WTC11 (cell line): Measurements from ENCODE around the gene NEK5. TPM values are rescaled to one million over a fixed set of nuclear protein-coding genes. Genes with fewer than 3 reads are reported as not detected.

Source experiments
- ATAC-seq: fragments of 200-7000 bp; cut with Tn5 transposase; 2 replicates; pipeline ENCODE4 v1.10.0; 2021; ENCODE audit warnings: mild to moderate bottlenecking, moderate library complexity
- CTCF ChIA-PET: fragments of 300-600 bp; sonication (Branson Sonifier 250); formaldehyde crosslinking; loops from one replicate; lab custom pipeline; 2021; ENCODE audit warnings: antibody characterized with exemption; lab: Charles Lee
- POLR2A ChIA-PET: fragments of 350-600 bp; sonication (Branson Sonifier 250); formaldehyde crosslinking; loops from one replicate; lab custom pipeline; 2021; ENCODE audit warnings: antibody characterized with exemption; lab: Charles Lee
- DNase-seq: peaks from one replicate; pipeline ENCODE4 v3.0.0; 2021; ENCODE audit warnings: low spot score
- H3K27ac Mint-ChIP-seq: 2 replicates; pipeline ENCODE4 v1.8.0; 2021; ENCODE audit warnings: mixed read lengths
- H3K27me3 Mint-ChIP-seq: 2 replicates; pipeline ENCODE4 v1.8.0; 2021; ENCODE audit warnings: low read depth, mild to moderate bottlenecking, moderate library complexity, mixed read lengths
- H3K36me3 Mint-ChIP-seq: 2 replicates; pipeline ENCODE4 v1.8.0; 2021; ENCODE audit warnings: mixed read lengths
- H3K4me1 Mint-ChIP-seq: 2 replicates; pipeline ENCODE4 v1.8.0; 2022; ENCODE audit warnings: mixed read lengths
- H3K4me3 Mint-ChIP-seq: 2 replicates; pipeline ENCODE4 v1.8.0; 2021; ENCODE audit warnings: mild to moderate bottlenecking, moderate library complexity, mixed read lengths
- H3K9me3 Mint-ChIP-seq: 2 replicates; pipeline ENCODE4 v1.8.0; 2021; ENCODE audit warnings: mixed read lengths
- AFF4 ChIP-seq: sonication (generic); formaldehyde crosslinking; IDR thresholded peaks from 2 replicates; pipeline ENCODE4 v1.8.1; 2023; ENCODE audit warnings: mild to moderate bottlenecking, missing genetic modification reagents, borderline replicate concordance
- AR ChIP-seq: fragments of 250-450 bp; sonication (Bioruptor Pico); IDR thresholded peaks from 2 replicates; pipeline ENCODE4 v1.9.0; 2021; ENCODE audit warnings: mild to moderate bottlenecking
- CBFB ChIP-seq: sonication (generic); formaldehyde crosslinking; IDR thresholded peaks from 2 replicates; pipeline ENCODE4 v1.8.1; 2022; ENCODE audit warnings: mild to moderate bottlenecking, low read depth, missing genetic modification reagents
- CTCF ChIP-seq: fragments of 200-600 bp; IDR thresholded peaks from 2 replicates; pipeline ENCODE4 v1.8.0; 2022; ENCODE audit warnings: antibody characterized with exemption
- ESRRA ChIP-seq: sonication (generic); formaldehyde crosslinking; IDR thresholded peaks from 2 replicates; pipeline ENCODE4 v1.8.1; 2022; ENCODE audit warnings: mild to moderate bottlenecking, missing genetic modification reagents, borderline replicate concordance
- FOXK1 ChIP-seq: sonication (generic); formaldehyde crosslinking; IDR thresholded peaks from 2 replicates; pipeline ENCODE4 v1.8.0; 2022; ENCODE audit warnings: mild to moderate bottlenecking, moderate library complexity, missing genetic modification reagents
- FOXP1 ChIP-seq: sonication (generic); formaldehyde crosslinking; IDR thresholded peaks from 2 replicates; pipeline ENCODE4 v1.8.0; 2022; ENCODE audit warnings: missing genetic modification reagents, mild to moderate bottlenecking, moderate library complexity, borderline replicate concordance
- GTF2I ChIP-seq: fragments of 250-450 bp; sonication (Bioruptor Pico); conservative IDR thresholded peaks from 2 replicates; pipeline ENCODE4 v1.4.0; 2021; ENCODE audit warnings: mild to moderate bottlenecking
- NFE2L1 ChIP-seq: sonication (generic); formaldehyde crosslinking; IDR thresholded peaks from 2 replicates; pipeline ENCODE4 v1.8.1; 2023; ENCODE audit warnings: missing genetic modification reagents
- PRRX2 ChIP-seq: fragments of 250-450 bp; sonication (Bioruptor Pico); IDR thresholded peaks from 2 replicates; pipeline ENCODE4 v1.8.0; 2021; ENCODE audit warnings: mild to moderate bottlenecking
- TCF7 ChIP-seq: sonication (generic); formaldehyde crosslinking; IDR thresholded peaks from 2 replicates; pipeline ENCODE4 v1.8.0; 2022; ENCODE audit warnings: mild to moderate bottlenecking, low read depth, missing genetic modification reagents, moderate library complexity
- ZBTB21 ChIP-seq: sonication (generic); formaldehyde crosslinking; IDR thresholded peaks from 2 replicates; pipeline ENCODE4 v1.8.1; 2023; ENCODE audit warnings: mild to moderate bottlenecking, missing genetic modification reagents, borderline replicate concordance
- ZNF396 ChIP-seq: fragments of 250-450 bp; sonication (Bioruptor Pico); IDR thresholded peaks from 2 replicates; pipeline ENCODE4 v1.8.0; 2021; ENCODE audit warnings: mild to moderate bottlenecking, moderate library complexity, borderline replicate concordance
- ZNF512 ChIP-seq: sonication (generic); formaldehyde crosslinking; IDR thresholded peaks from 2 replicates; pipeline ENCODE4 v1.8.1; 2022; ENCODE audit warnings: missing genetic modification reagents, borderline replicate concordance
- total RNA-seq: library from RNA; stranded (reverse); gene quantifications from 3 replicates; pipeline ENCODE4 v1.2.3, GENCODE V29; 2021
- TF ChIP-seq, protein P1 (sequence below): fragments of 250-450 bp; sonication (Bioruptor Pico); IDR thresholded peaks from 2 replicates; pipeline ENCODE4 v1.9.0; 2021; ENCODE audit warnings: mild to moderate bottlenecking, borderline replicate concordance
- TF ChIP-seq, protein P2 (sequence below): sonication (generic); formaldehyde crosslinking; IDR thresholded peaks from 2 replicates; pipeline ENCODE4 v1.8.0; 2022; ENCODE audit warnings: mild to moderate bottlenecking, missing genetic modification reagents

The NEK5 gene
- total RNA-seq, 1 experiment from 2014 or later: 0.55 TPM

DNA sequence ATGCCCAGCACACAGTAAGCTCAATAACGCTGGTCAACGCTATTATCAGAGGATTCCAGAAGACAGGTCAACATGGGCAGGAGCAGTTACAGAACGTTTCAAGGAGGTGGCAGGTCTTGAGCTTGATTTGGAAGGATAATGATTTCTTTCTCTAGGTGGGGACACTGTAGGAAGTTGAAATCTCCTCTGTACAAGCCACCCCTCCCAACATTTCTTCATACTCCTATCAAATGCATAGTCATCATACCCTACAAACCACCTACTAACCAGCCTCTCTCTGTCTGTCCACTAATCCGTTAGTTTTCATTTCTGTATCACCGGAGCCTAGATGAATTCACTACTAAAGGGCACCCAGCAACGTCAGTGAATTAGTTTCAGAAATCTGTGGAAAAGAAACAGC, 118.9 kb downstream of the NEK5 start (continued):
- no peak for TF ChIP-seq AFF4
- no peak for TF ChIP-seq FOXP1 (CRISPR knock-in tag)
- TF ChIP-seq CTCF: no peak
- no peak for TF ChIP-seq TCF7 (CRISPR knock-in tag)

- Mint-ChIP-seq H3K27ac (no peak overlapping the region), H3K36me3 (peaks cover 10% of the 10 kb centered on the region), H3K27me3 (peaks cover 26% of the 10 kb centered on the region), H3K4me3 (no peak overlapping the region), H3K4me1 (peaks cover 28% of the 10 kb centered on the region), H3K9me3 (peaks cover 17% of the 10 kb centered on the region)
- DNase-seq (no peak), ATAC-seq (no peak)
- ChIA-PET POLR2A (no interaction called here), CTCF (no interaction called here)
- TF ChIP-seq ZNF512 (CRISPR knock-in tag) (no peak), GTF2I (CRISPR knock-in tag) (no peak), FOXK1 (CRISPR knock-in tag) (no peak), NFE2L1 (no peak), CBFB (CRISPR knock-in tag) (no peak), AR (CRISPR knock-in tag) (no peak), ESRRA (CRISPR knock-in tag) (no peak)
Observed at GRCh38 chr13:52006523-52007245, 122.2 kb downstream of the NEK5 start.

DNA sequence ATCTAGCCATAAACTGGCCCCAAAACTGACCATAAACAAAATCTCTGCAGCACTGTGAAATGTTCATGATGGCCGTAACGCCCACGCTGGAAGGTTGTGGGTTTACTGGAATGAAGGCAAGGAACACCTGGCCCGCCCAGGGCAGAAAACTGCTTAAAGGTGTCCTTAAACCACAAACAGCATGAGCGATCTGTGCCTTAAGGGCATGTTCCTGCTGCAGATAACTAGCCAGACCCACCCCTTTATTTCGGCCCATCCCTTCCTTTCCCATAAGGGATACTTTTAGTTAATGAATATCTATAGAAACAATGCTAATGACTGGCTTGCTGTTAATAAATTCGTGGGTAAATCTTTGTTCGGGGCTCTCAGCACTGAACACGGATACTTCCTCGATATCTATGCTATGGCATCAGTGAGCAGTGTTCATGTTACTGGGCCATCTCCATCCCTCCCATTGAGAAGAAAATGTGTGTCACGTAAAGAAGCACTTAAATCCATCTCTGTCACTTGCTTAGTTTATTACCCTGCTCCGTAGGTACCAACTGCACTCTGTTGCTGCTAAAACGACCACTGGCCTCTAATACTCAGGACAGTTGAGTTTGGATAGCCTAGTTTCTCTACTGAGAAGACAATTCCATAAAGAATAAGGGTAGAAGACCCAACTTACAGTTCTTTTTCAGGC, 122.9 kb downstream of the NEK5 start:
- ChIA-PET POLR2A (no interaction called here), CTCF (no interaction called here)
- H3K4me3 Mint-ChIP-seq: no peak overlapping the region
- H3K27me3 Mint-ChIP-seq: peaks cover 22% of the 10 kb centered on the region
- H3K4me1 Mint-ChIP-seq: peaks cover 33% of the 10 kb centered on the region
- no peak overlapping the region for H3K27ac Mint-ChIP-seq
- peaks cover 17% of the 10 kb centered on the region for H3K9me3 Mint-ChIP-seq
- DNase-seq (no peak), ATAC-seq (no peak)
- H3K36me3 Mint-ChIP-seq: peaks cover 10% of the 10 kb centered on the region
- TF ChIP-seq, protein P1, sequence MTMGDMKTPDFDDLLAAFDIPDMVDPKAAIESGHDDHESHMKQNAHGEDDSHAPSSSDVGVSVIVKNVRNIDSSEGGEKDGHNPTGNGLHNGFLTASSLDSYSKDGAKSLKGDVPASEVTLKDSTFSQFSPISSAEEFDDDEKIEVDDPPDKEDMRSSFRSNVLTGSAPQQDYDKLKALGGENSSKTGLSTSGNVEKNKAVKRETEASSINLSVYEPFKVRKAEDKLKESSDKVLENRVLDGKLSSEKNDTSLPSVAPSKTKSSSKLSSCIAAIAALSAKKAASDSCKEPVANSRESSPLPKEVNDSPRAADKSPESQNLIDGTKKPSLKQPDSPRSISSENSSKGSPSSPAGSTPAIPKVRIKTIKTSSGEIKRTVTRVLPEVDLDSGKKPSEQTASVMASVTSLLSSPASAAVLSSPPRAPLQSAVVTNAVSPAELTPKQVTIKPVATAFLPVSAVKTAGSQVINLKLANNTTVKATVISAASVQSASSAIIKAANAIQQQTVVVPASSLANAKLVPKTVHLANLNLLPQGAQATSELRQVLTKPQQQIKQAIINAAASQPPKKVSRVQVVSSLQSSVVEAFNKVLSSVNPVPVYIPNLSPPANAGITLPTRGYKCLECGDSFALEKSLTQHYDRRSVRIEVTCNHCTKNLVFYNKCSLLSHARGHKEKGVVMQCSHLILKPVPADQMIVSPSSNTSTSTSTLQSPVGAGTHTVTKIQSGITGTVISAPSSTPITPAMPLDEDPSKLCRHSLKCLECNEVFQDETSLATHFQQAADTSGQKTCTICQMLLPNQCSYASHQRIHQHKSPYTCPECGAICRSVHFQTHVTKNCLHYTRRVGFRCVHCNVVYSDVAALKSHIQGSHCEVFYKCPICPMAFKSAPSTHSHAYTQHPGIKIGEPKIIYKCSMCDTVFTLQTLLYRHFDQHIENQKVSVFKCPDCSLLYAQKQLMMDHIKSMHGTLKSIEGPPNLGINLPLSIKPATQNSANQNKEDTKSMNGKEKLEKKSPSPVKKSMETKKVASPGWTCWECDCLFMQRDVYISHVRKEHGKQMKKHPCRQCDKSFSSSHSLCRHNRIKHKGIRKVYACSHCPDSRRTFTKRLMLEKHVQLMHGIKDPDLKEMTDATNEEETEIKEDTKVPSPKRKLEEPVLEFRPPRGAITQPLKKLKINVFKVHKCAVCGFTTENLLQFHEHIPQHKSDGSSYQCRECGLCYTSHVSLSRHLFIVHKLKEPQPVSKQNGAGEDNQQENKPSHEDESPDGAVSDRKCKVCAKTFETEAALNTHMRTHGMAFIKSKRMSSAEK (CRISPR knock-in tag): no peak
- TF ChIP-seq ZNF396 (CRISPR knock-in tag) (no peak), CBFB (CRISPR knock-in tag) (no peak), ZBTB21 (CRISPR knock-in tag) (no peak), PRRX2 (CRISPR knock-in tag) (no peak)
- TF ChIP-seq, protein P2, sequence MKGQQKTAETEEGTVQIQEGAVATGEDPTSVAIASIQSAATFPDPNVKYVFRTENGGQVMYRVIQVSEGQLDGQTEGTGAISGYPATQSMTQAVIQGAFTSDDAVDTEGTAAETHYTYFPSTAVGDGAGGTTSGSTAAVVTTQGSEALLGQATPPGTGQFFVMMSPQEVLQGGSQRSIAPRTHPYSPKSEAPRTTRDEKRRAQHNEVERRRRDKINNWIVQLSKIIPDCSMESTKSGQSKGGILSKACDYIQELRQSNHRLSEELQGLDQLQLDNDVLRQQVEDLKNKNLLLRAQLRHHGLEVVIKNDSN (CRISPR knock-in tag): no peak
